ENCODE measurements around the gene MFSD12. TPM values are rescaled to one million over a fixed set of nuclear protein-coding genes. Genes with fewer than 3 reads are reported as not detected.

MFSD12 gene
- total and polyA plus RNA-seq, 2 donors (not counting 3 experiments of a cell fraction or from before 2014, with no cell fraction given), result 51.7 to 78.9 TPM

GRCh38 chr19:3545669-3546034 lies 11.7 kb downstream of the MFSD12 start:
- H3K79me2 ChIP-seq (ENCODE audit: control insufficient read depth, insufficient read depth, low read length), result no peaks in the 10 kb centered on the region
- H3K4me3 ChIP-seq (replicated peaks in 1 of 3; ENCODE audit: insufficient read depth in 1 of 3, low read depth in 1 of 3, low read length in 3 of 3), result no peak overlapping the region
- ChIA-PET POLR2A (interaction anchor here (1.4 kb wide), 1 partner anchor 9 kb away, joined by 5 read pairs; no protein-coding TSS in a partner anchor), CTCF (interaction anchor here (0.9 to 2.8 kb wide), 25 partner anchors 9 to 240 kb away, joined by 3 to 34 read pairs (median 4); partner anchors contain the start of genes GIPC3, MFSD12 and TJP3)
- no peak overlapping the region for H3K4me2 ChIP-seq (ENCODE audit: insufficient read depth, low read length)
- H3K4me1 ChIP-seq (ENCODE audit: control insufficient read depth, extremely low read depth, insufficient read depth, low read length), result no peaks in the 10 kb centered on the region
- BruUV-seq (replicated peaks), result no TSS peak
- no peaks in the 10 kb centered on the region for H3K9me1 ChIP-seq (replicated peaks; ENCODE audit: control insufficient read depth, extremely low read depth, insufficient read depth, low read length)
- no peak for DNase-seq (ENCODE audit: low read depth, low spot score)
- H3K36me3 ChIP-seq (ENCODE audit: control insufficient read depth in 2 of 2, extremely low read depth in 1 of 2, insufficient read depth in 2 of 2, low read length in 2 of 2), result peaks cover 2 to 10% of the 10 kb centered on the region in 2 experiments
- no peaks in the 10 kb centered on the region for H3K27me3 ChIP-seq (ENCODE audit: control insufficient read depth in 2 of 2, insufficient read depth in 2 of 2, low read length in 2 of 2)
- intact Hi-C loops (cut with micrococcal nuclease) (loop anchor here (1.0 kb wide), 3 partner anchors 73 to 161 kb away; partner anchors contain the start of gene PIP5K1C), dilution Hi-C loops (cut with MboI; ENCODE audit: extremely low pct_ligation_motif_present, low sequenced_read_pairs) (no loop called here)
- H2AFZ ChIP-seq (ENCODE audit: low read depth, low read length), result no peak overlapping the region
- no peak for TF ChIP-seq JUN (IDR thresholded peaks at IDR 0.05; ENCODE audit: borderline replicate concordance, insufficient read depth, insufficient read length, low read depth)
- no peak for TF ChIP-seq FOS (IDR thresholded peaks at IDR 0.05; ENCODE audit: borderline replicate concordance, insufficient read depth, low read length)
- TF ChIP-seq MYC (IDR thresholded peaks at IDR 0.05; ENCODE audit: low read depth, low read length), result no peak
- TF ChIP-seq MAX (IDR thresholded peaks at IDR 0.05; ENCODE audit: insufficient read depth, insufficient read length), result no peak
- no peak for TF ChIP-seq EZH2 (IDR thresholded peaks at IDR 0.05; ENCODE audit: borderline replicate concordance, low read depth, low read length, severe bottlenecking)
- no peak for TF ChIP-seq CTCF (IDR thresholded peaks at IDR 0.05; ENCODE audit: extremely low read depth in 1 of 2, insufficient read depth in 1 of 2, low read depth in 1 of 2, low read length in 2 of 2)
- TF ChIP-seq GATA2 (IDR thresholded peaks at IDR 0.05; ENCODE audit: insufficient read depth, insufficient read length, low read depth, low read length), result no peak
- no peak for TF ChIP-seq POLR2A (IDR thresholded peaks at IDR 0.05; ENCODE audit: low read depth, low read length)
- no peak for TF ChIP-seq POLR2AphosphoS5 (IDR thresholded peaks at IDR 0.05; ENCODE audit: insufficient read depth, low read depth, low read length)
- no peaks in the 10 kb centered on the region for H4K20me1 ChIP-seq (replicated peaks; ENCODE audit: control insufficient read depth, extremely low read depth, insufficient read depth, low read length)
- no peak overlapping the region for H3K9ac ChIP-seq (replicated peaks; ENCODE audit: extremely low read depth, insufficient read depth, low read length)
- FAIRE-seq, result no peak
- no peak overlapping the region for H3K27ac ChIP-seq (ENCODE audit: insufficient read depth, low read depth, low read length)
- H3K9me3 ChIP-seq (replicated peaks; ENCODE audit: control insufficient read depth, insufficient read depth, low read length), result no peaks in the 10 kb centered on the region

Data from endothelial cell of umbilical vein (primary cell).